Measurements from ENCODE around the gene FAAP20.

Gene FAAP20

GRCh38 chr1:2228694-2229036, 34.1 kb upstream of the FAAP20 start:
- TF ChIP-seq CTCF (IDR thresholded peaks at IDR 0.05), result no peak

GRCh38 chr1:2228157-2228594, 33.6 kb upstream of the FAAP20 start, which contains the start of gene SKI:
TSS of gene SKI (plus strand) at chr1:2228319. CDS start at chr1:2228767, 448 bp downstream.
- TF ChIP-seq CTCF (IDR thresholded peaks at IDR 0.05), result no peak

- no peak for TF ChIP-seq CTCF (IDR thresholded peaks at IDR 0.05)
These were observed 33.0 kb upstream of the FAAP20 start for GRCh38 chr1:2227346-2228156.

- TF ChIP-seq CTCF (IDR thresholded peaks at IDR 0.05), result no peak
These were observed 32.2 kb upstream of the FAAP20 start for GRCh38 chr1:2226525-2227345.

GRCh38 chr1:2224631-2225428, 30.3 kb upstream of the FAAP20 start:
- no peak for TF ChIP-seq CTCF (IDR thresholded peaks at IDR 0.05)

GRCh38 chr1:2224170-2224584, 29.6 kb upstream of the FAAP20 start:
- no peak for TF ChIP-seq CTCF (IDR thresholded peaks at IDR 0.05)

GRCh38 chr1:2221271-2221670, 26.7 kb upstream of the FAAP20 start:
- TF ChIP-seq CTCF (IDR thresholded peaks at IDR 0.05), result no peak

Data from LNCAP (cell line).